GM15510 (cell line): Measurements from ENCODE around the gene ZNF23.
A peak's percentile ranks its signal among the peaks of the same experiment; 100 is the strongest.

Source experiments
- POLR2A ChIP-seq: IDR thresholded peaks from 3 replicates; pipeline ENCODE4 v1.6.1; 2011; ENCODE audit warnings: borderline replicate concordance; ENCODE audit not compliant: insufficient read length; ENCODE audit errors: extremely low read depth

Gene ZNF23

DNA sequence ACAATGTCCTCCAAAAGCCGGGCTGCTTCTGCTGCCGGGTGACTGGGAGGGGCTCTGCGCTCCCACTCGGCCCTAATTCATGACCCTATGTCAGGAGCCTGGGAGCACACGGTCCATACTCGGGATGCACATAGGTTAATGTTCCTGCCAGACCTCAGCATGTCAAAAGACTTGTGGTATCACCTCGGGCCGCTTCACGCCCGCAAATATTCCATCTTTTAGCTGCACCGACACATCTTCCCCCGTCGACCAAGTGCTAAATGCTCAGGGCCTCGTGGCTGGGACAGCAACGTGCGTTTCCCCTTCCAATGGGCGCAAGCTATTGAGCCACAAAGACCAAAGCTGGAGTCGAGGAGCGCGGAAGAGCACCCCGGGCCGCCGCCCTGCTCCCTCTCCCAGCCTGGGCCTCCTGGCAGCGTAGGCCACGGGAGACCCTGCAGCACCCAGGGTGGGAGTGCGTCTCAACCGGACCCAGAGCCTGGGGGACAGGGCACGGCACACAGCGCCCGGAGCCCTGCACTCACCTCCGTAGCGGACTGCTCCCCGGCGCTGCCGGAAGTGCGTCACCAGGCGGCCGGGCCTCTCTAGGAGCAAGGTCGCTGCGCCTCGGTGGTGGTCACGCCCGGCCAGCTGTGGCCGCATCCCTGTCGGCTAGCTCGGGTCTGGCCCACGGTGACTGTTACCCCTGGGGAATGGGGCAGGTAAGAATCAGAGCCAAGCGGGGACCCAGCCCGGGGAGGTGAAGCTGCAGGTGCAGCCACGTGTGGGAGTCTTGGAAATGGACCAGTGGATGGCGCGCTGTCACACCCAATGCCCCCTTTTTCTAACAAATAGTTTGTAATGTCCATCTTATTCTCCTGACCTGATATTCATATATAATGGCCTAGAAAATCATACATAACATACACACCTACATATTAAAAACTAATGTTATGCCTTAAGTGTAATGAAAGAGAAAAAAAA lies at the start of gene ZNF23:
Gene ZNF23, minus strand, starts transcription at position 562 of the 963 bp plus-strand sequence. CDS start 5,451 bp downstream, outside the sequence.
- peak; percentile 96 for TF ChIP-seq POLR2A

DNA sequence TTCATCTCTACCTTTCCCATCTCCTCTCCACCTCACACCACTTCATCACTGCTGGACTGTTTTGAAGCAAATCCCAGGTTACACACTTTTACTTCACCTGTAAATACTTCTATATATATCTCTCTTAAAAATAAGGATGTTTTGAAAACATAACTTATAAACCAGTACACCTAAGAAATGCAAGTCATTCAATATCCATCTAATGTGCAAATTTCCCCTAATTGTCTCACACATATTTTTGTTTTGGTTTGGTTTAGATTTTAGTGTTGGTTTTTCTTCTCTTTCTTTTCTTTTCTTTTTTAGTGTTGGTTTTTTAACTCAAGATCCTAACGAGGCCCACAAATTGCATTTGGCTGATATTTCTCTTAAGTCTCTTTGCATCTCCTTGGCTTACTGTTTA lies 45.0 kb upstream of the ZNF23 start:
- TF ChIP-seq POLR2A: no peak

DNA sequence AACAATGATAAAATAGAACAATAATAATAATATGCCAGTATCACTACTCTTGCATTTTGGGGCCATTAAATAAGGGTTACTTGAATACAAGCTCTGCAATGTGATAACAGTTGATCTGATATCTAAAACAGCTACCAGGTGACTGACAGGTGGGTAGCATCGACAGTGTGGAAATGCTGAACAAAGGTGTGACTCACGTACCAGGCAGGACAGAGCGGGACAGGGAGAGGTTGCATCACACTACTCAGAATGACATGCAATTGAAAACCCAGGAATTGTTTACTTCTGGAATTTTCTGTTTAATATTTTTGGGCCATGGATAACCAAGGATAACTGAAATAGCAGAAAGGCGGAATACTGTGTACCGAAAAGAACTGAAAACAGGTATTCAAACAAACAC lies 42.9 kb upstream of the ZNF23 start:
- no peak for TF ChIP-seq POLR2A

DNA sequence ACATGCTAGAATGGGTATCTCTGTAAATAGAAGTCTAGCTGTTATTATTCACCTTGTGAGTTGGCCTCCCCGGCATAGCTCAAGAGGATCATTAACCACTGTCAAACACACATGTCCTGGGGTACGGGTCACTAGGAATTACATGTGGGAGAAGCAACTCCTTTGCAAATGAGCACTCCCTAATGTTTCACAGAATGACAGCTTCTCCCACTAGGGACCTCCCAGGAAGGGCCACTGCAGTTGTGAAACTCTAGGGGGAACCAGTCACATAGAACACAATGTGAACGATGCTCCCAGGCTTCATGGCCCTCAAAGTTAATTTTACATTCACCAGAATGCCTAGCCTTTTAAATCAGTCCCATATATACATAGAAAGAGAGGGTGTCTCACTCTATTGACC lies 39.5 kb upstream of the ZNF23 start:
- TF ChIP-seq POLR2A: no peak

DNA sequence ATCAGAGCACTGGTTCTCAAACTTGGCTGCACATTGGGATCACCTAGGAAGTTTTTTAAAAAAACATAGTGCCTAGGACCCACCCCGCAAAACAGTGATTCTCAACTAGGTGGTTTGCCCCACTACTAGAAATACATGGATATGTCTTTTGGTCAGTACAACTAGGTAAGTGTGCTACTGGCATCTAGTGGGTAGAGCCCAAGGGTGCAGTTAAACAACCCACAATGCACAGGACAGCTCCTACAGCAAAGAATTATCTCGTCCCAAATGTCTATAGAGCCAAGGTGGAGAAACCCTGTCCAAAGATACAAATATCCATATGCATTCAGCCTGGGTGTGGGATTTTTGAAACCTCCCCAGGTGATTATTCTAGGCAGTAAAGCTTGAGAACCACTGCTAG lies 38.9 kb upstream of the ZNF23 start:
- TF ChIP-seq POLR2A: no peak

DNA sequence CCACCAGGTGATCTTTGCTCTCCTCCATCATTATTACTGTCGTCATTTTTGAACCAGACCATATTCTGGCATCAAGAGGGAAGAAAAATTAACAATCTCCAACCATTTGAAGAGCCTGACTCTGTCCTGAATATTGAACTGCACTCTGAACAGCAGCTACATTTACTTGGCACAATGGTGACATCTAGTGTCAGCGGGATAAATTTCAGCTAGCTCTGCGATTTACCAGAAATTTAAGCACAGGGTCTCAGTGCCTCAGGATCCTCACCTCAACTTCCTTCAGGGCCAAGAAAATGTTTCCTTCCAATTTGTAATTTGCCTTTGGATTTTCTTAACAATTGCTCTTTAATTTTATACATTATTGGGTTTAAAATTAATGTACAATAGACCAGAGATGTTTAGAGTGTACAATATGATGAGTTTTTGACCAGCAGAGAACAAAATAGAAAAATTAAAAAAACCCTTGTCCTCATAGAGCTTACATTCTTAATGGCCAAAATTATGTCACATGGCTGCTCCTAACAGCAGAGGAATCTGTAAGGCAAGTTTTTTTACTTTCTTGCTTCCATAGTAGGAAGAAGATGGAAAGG lies 37.8 kb upstream of the ZNF23 start:
- no peak for TF ChIP-seq POLR2A

DNA sequence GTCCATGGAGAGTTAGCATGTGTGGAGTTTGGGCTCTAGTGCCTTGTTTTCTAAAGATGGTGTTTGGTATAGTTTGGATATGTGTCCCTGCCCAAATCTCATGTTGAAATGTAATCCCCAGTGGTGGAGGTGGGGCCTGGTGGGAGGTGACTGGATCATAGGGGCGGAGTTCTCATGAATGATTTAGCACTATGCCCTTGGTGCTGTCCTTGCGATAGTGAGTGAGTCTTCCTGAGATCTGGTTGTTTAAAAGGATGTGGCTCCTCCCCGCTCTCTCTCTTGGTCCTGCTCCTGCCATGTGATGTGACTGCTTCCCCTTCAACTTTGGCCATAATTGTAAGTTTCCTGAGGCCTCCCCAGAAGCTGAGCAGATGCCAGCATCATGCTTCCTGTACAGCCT lies 36.0 kb upstream of the ZNF23 start:
- no peak for TF ChIP-seq POLR2A

DNA sequence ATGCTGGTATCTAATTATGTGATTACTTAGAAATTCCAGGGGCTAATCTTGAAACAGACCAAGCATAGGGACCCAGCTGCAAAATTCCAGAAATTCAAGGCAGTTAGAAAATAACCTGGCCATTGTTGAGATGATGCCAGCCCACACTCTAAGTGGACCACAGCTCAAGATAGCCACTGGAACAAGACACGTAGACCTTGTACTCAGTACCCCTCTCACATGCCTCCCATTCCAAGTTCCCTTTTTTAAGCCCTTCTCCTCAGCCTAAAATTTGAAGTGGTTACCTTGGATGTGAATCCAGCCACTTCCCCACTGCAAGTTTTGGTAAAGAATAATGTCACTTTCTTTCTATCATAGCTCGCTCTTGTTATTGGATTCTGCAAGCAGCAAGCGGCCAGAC lies 31.2 kb upstream of the ZNF23 start:
- TF ChIP-seq POLR2A: no peak

DNA sequence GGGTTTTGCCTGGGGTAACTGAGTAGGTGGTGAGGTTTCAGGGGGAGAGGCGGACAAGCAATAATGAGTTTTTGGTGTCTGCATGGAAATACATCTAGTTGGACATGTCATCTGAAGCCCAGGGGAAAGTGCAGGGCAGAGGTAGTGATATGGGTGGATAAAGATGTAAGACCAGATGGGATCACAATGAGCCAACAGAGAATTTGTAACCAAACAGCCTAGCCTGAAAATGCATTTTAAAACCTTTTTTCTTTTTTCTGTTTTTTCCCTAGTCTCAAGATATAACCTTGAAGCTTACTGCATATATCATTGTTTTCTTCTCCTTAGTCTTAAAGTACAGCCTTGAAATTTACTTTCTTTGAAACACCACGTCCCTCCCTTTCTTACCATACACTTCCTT lies 30.7 kb upstream of the ZNF23 start:
- no peak for TF ChIP-seq POLR2A

DNA sequence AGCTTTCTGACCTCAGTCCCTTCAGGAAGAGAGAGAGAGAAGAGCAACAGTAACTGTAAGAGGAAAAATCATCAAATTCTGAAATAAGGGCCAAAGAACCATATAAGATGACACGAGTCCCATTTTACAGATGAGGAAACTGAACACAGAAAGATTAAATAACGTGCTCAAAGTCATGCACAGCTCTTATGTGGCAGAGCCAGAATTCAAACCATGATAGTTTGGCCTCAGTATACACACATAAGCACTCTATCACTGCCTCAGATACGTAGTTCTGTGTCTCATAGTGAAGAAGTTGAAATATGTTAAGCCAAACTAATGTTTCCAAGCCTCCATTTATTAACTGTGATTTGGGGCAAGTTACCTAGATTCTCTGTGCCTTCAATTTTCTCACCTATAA lies 29.0 kb upstream of the ZNF23 start:
- TF ChIP-seq POLR2A: no peak

DNA sequence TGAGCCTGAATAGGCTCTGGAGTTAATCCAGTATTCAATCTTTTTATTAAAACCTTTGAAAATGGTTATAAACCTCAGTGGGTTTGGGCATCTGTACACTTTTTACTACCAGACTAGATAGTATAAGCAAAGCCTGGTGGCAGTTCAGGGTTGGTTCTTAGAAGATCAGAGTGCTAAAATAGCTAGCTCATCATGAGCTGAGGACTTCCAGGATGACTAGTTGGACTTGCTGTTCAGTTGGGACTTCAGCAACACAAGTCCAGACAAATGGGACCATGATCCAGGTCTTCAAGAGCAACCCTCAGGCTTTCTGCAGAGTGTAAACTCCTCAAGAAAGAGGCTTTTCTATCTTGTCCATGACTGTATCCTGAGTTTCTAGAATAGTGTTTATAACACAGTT lies 28.3 kb upstream of the ZNF23 start:
- no peak for TF ChIP-seq POLR2A

DNA sequence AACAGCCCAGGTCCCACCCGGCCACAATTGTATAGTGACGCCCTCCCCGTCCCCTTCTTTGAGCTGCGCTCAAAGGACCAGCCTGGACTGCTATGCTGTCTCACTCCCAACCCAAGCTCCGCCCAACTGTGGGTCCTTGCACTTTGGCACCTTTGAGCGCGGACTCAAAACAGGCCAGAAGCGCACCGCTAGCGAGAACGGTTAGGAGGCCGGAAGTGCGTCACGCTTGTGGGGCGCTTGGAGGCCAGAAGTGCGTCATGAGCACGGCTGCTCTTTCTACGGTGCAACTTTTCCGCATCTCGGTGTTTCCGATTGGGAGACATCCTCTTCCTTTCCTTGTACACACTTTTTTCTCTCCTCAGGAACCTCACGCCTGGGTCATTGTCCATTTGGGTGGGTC lies 27.1 kb upstream of the ZNF23 start, which contains the start of gene ZNF19:
Gene ZNF19, minus strand, starts transcription at position 203 of the 400 bp plus-strand sequence. CDS start 7,210 bp downstream, outside the sequence.
- no peak for TF ChIP-seq POLR2A

DNA sequence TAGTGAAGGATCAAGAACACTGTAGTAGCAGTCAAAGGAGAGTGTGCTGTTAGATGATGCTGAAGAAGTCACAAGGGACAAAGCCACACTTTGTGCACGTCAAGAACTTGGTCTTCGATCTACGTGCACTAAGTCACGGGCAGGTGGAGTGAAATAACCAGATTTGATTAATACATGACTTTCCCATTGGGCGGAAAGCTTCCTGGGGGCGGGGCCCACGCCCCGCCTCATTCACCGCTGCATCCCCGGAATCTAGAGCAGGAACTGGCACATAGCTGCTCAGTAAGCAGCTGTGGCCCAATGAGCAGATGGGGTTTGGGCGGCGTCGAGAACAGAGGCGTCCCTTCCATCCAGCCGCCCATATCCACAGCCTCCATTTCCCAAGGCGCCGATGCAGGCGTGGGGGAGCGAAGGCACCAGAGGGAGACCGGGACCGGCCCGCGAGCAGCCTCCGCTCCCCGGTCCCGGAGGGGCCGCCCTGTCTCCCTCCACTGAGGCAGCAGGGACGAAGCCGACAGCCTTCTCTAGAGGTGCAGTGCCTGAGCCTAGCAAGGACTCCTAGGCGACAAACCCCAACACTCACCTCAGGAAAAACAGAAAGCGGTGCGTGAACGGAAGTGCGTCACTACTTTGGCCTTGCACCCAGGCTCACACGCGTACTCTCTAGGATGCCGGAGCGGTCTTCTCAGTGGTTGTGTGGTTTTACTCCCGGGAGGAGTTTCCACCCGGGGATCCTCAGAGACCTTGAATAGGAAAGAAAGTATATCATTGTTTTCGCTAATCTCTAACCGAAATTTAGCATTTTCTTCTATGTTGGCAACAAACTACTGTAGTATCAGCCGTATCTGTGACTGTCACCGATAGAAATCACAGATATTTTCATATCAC lies 22.2 kb upstream of the ZNF23 start:
- peak; percentile 72 for TF ChIP-seq POLR2A

DNA sequence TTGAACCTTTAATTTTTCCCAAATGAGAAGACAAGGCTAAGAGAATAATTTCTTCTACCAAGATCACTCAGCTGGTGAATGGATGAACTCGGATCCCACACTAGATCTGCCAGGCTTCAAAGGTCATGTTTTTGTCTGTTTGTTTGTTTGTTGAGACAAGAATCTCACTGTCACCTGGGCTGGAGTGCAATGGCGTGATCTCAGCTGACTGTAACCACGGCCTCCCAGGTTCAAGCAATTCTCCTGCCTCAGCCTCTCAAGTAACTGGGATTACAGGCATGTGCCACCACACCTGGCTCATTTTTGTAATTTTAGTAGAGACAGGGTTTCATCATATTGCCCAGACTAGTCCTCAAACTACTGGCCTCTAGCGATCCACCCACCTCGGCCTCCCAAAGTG lies 20.5 kb upstream of the ZNF23 start:
- no peak for TF ChIP-seq POLR2A

DNA sequence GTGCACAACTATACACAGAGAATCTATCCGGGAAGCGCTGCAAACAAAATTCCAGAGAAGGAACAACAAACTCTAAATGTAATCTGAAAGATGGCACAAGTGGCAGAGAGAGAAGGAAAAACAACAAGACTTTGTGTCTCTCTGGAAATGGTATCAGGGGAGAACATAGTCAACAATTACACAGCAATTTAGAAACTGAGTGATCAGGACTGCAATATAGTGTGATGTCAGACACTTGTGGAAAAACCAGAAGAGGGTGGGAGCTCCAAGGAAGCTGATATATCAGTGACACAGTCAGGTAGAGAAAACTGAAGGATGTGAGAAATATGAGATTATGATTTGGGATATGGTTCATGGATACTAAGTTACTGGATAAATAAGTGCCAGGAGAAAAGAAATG lies 18.9 kb upstream of the ZNF23 start:
- TF ChIP-seq POLR2A: no peak
